ENCODE results near the gene SSNA1.

DNA sequence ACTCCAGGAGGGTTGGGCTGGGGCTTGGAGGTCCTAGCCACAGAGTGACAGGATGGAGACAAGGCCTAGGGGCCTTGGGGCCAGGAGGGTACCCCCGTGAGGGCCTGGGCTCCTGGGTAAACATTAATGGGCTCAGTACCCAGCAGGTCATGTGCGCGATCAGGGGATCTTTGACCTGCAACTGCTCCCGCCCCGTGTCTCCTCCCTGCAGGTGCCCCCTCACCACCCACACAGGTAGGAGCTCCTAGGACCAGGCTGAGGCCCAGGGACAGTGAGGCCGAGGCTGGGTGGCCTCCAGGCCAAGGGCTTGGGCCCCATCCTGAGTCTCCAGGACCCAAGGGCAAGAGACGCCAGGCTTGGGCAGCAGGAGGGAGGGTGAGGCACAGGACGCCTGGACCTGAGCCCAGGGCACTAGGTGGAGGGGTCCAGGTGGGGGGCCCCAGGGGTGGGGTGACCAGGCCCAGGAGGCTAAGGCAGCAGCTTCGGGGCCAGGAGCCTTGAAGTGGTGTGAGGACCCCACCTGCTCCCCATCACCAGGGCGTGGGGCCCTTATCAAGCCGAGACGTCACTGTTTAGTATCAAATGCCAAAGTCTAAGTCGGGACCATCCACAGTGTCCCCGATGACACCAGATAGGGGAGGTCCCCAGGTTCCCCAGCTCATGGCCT, 42.4 kb downstream of the SSNA1 start, which contains the start of gene SLC34A3:
- no peak for TF ChIP-seq EZH2 (IDR thresholded peaks at IDR 0.05)
- TF ChIP-seq POLR2AphosphoS5 (IDR thresholded peaks at IDR 0.05; ENCODE audit: borderline replicate concordance, low read depth, low read length), result no peak
